ENCODE measurements around the gene RIPPLY1. TPM values are rescaled to one million over a fixed set of nuclear protein-coding genes. Genes with fewer than 3 reads are reported as not detected.
A peak's percentile ranks its signal among the peaks of the same experiment; 100 is the strongest.

Gene RIPPLY1
- total RNA-seq, 1 donor: not detected

GRCh38 chrX:106932492-106932923 lies 29.4 kb upstream of the RIPPLY1 start:
- no peak overlapping the region for H3K4me3 ChIP-seq (ENCODE audit: low read depth, low read length)
- no peak for TF ChIP-seq CTCF (IDR thresholded peaks at IDR 0.05; ENCODE audit: insufficient read depth, low read depth, low read length)
- DNase-seq (ENCODE audit: low read depth): peak; percentile 72

- DNase-seq (ENCODE audit: low read depth): peak; percentile 16
Measured at GRCh38 chrX:106931831-106932491, 28.8 kb upstream of the RIPPLY1 start.

GRCh38 chrX:106928227-106928626 lies 25.1 kb upstream of the RIPPLY1 start:
- DNase-seq (ENCODE audit: low read depth): no peak
- no peak for TF ChIP-seq CTCF (IDR thresholded peaks at IDR 0.05; ENCODE audit: insufficient read depth, low read depth, low read length)
- no peak overlapping the region for H3K4me3 ChIP-seq (ENCODE audit: low read depth, low read length)

More at GRCh38 chrX:106931831-106932491, 28.8 kb upstream of the RIPPLY1 start:
- no peak for TF ChIP-seq CTCF (IDR thresholded peaks at IDR 0.05; ENCODE audit: insufficient read depth, low read depth, low read length)
- no peak overlapping the region for H3K4me3 ChIP-seq (ENCODE audit: low read depth, low read length)

GRCh38 chrX:106927700-106928099 lies 24.6 kb upstream of the RIPPLY1 start:
- no peak for TF ChIP-seq CTCF (IDR thresholded peaks at IDR 0.05; ENCODE audit: insufficient read depth, low read depth, low read length)
- DNase-seq (ENCODE audit: low read depth): peak; percentile 28
- no peak overlapping the region for H3K4me3 ChIP-seq (ENCODE audit: low read depth, low read length)

- no peak for TF ChIP-seq CTCF (IDR thresholded peaks at IDR 0.05; ENCODE audit: insufficient read depth, low read depth, low read length)
- no peak for DNase-seq (ENCODE audit: low read depth)
- H3K4me3 ChIP-seq (ENCODE audit: low read depth, low read length): no peak overlapping the region
Measured at GRCh38 chrX:106927023-106927422, 23.9 kb upstream of the RIPPLY1 start.

- DNase-seq (ENCODE audit: low read depth): peak; percentile 11
- no peak overlapping the region for H3K4me3 ChIP-seq (ENCODE audit: low read depth, low read length)
- no peak for TF ChIP-seq CTCF (IDR thresholded peaks at IDR 0.05; ENCODE audit: insufficient read depth, low read depth, low read length)
Measured at GRCh38 chrX:106921637-106922036, 18.5 kb upstream of the RIPPLY1 start.
